IMR-90 (cell line): ENCODE results near the gene PIEZO2. TPM values are rescaled to one million over a fixed set of nuclear protein-coding genes. Genes with fewer than 3 reads are reported as not detected.

Experiments
- ATAC-seq: fragments of 200-7000 bp; cut with Tn5 transposase; 2 replicates; pipeline ENCODE4 v1.9.1; 2020; ENCODE audit warnings: low read depth, mild to moderate bottlenecking, moderate library complexity
- BruUV-seq: library from RNA; stranded (reverse); fragments of 400-500 nt; replicated peaks from 2 replicates; lab custom pipeline; 2021; lab: Mats Ljungman, UMichigan
- CTCF ChIA-PET: fragments of 300-600 bp; formaldehyde crosslinking; extraction: SDS; loops from one replicate; lab custom pipeline; 2021; ENCODE audit warnings: antibody characterized with exemption; lab: Yijun Ruan, JAX
- POLR2A ChIA-PET: fragments of 300-600 bp; sonication (Branson Sonifier 250); formaldehyde crosslinking; loops from one replicate; lab custom pipeline; 2022; ENCODE audit warnings: antibody characterized with exemption; ENCODE audit not compliant: unreplicated experiment; lab: Charles Lee
- DNase-seq: peaks from one replicate; pipeline ENCODE4 v3.0.0; 2013
- H2AFZ ChIP-seq: replicated peaks from 2 replicates; pipeline ENCODE3; 2013; ENCODE audit warnings: low read length, mild to moderate bottlenecking; ENCODE audit not compliant: poor library complexity
- H2AK5ac ChIP-seq: 2 replicates; pipeline ENCODE4 v1.6.1; 2013; ENCODE audit warnings: low read depth, low read length, inconsistent platforms
- H2AK9ac ChIP-seq: replicated peaks from 2 replicates; pipeline ENCODE3; 2013; ENCODE audit warnings: mild to moderate bottlenecking, low read depth, low read length, moderate library complexity; ENCODE audit not compliant: poor library complexity
- H2BK120ac ChIP-seq: 2 replicates; pipeline ENCODE4 v1.6.1; 2013; ENCODE audit warnings: low read depth, low read length, inconsistent platforms
- H2BK15ac ChIP-seq: 3 replicates; pipeline ENCODE4 v1.6.1; 2013; ENCODE audit warnings: low read depth, low read length, inconsistent platforms
- H2BK20ac ChIP-seq: 2 replicates; pipeline ENCODE4 v1.6.1; 2013; ENCODE audit warnings: low read depth, mild to moderate bottlenecking, inconsistent platforms, low read length, moderate library complexity
- H2BK5ac ChIP-seq: 2 replicates; pipeline ENCODE4 v1.6.1; 2013; ENCODE audit warnings: mild to moderate bottlenecking, low read depth, low read length, inconsistent platforms; ENCODE audit not compliant: poor library complexity, severe bottlenecking
- H3K14ac ChIP-seq: replicated peaks from 2 replicates; pipeline ENCODE4 v1.6.1; 2013; ENCODE audit warnings: low read depth, low read length, inconsistent platforms
- H3K18ac ChIP-seq: 2 replicates; pipeline ENCODE4 v1.6.1; 2013; ENCODE audit warnings: low read depth, low read length, control low read depth
- H3K23ac ChIP-seq: 2 replicates; pipeline ENCODE4 v1.6.1; 2013; ENCODE audit warnings: low read depth, low read length, inconsistent platforms
- H3K27ac ChIP-seq: 2 replicates; pipeline ENCODE4 v1.5.1; 2013; ENCODE audit warnings: mild to moderate bottlenecking, control low read depth, low read length; ENCODE audit not compliant: insufficient read depth
- H3K27me3 ChIP-seq: 2 replicates; pipeline ENCODE4 v1.6.1; 2013; ENCODE audit warnings: low read length; ENCODE audit not compliant: control insufficient read depth, insufficient read depth
- H3K36me3 ChIP-seq: 2 replicates; pipeline ENCODE4 v1.6.1; 2013; ENCODE audit warnings: low read length, mixed read lengths; ENCODE audit not compliant: control insufficient read depth, insufficient read depth
- H3K4ac ChIP-seq: 2 replicates; pipeline ENCODE4 v1.6.1; 2013; ENCODE audit warnings: low read depth, low read length, inconsistent platforms
- H3K4me1 ChIP-seq: 2 replicates; pipeline ENCODE4 v1.6.1; 2013; ENCODE audit warnings: low read length, mixed read lengths; ENCODE audit not compliant: control insufficient read depth, insufficient read depth
- H3K4me2 ChIP-seq: 2 replicates; pipeline ENCODE4 v1.6.1; 2013; ENCODE audit warnings: low read depth, mild to moderate bottlenecking, control low read depth, low read length, moderate library complexity
- H3K4me3 ChIP-seq: 2 replicates; pipeline ENCODE4 v1.5.1; 2013; ENCODE audit warnings: low read depth, mild to moderate bottlenecking, control low read depth, low read length, moderate library complexity; ENCODE audit not compliant: insufficient read depth
- H3K56ac ChIP-seq: 2 replicates; pipeline ENCODE4 v1.6.1; 2013; ENCODE audit warnings: low read length, inconsistent platforms; ENCODE audit not compliant: insufficient read depth; ENCODE audit errors: extremely low read depth
- H3K79me1 ChIP-seq, 2 experiments: 2 replicates each; pipeline ENCODE4 v1.6.1; 2013; ENCODE audit warnings: low read length in 2 of 2, inconsistent platforms in 1 of 2, low read depth in 1 of 2
- H3K9ac ChIP-seq: 2 replicates; pipeline ENCODE4 v1.6.1; 2013; ENCODE audit warnings: low read depth, low read length, control low read depth
- H3K9me1 ChIP-seq: 2 replicates; pipeline ENCODE4 v1.6.1; 2013; ENCODE audit warnings: low read length, inconsistent platforms; ENCODE audit not compliant: insufficient read depth
- H3K9me3 ChIP-seq: 2 replicates; pipeline ENCODE4 v1.6.1; 2013; ENCODE audit warnings: low read length; ENCODE audit not compliant: control insufficient read depth, insufficient read depth
- H4K20me1 ChIP-seq: 2 replicates; pipeline ENCODE4 v1.6.1; 2013; ENCODE audit warnings: low read length, inconsistent platforms; ENCODE audit not compliant: insufficient read depth
- H4K5ac ChIP-seq: 2 replicates; pipeline ENCODE4 v1.6.1; 2013; ENCODE audit warnings: mild to moderate bottlenecking, low read depth, low read length, control low read depth
- H4K8ac ChIP-seq, 2 experiments: 2 replicates each; pipeline ENCODE4 v1.6.1; 2013; ENCODE audit warnings: low read depth in 2 of 2, low read length in 2 of 2, control low read depth in 1 of 2, inconsistent platforms in 1 of 2
- H4K91ac ChIP-seq: 2 replicates; pipeline ENCODE4 v1.6.1; 2013; ENCODE audit warnings: low read depth, low read length, inconsistent platforms; ENCODE audit not compliant: insufficient read depth
- CTCF ChIP-seq: conservative IDR thresholded peaks from 2 replicates; pipeline ENCODE4 v1.5.1; 2012; ENCODE audit warnings: mild to moderate bottlenecking, low read depth, low read length, improper control_type of control experiment
- MAFK ChIP-seq: IDR thresholded peaks from 2 replicates; pipeline ENCODE4 v1.6.1; 2012; ENCODE audit warnings: low read depth, low read length, improper control_type of control experiment
- MAZ ChIP-seq: IDR thresholded peaks from 2 replicates; pipeline ENCODE4 v1.6.1; 2012; ENCODE audit warnings: low read depth, mild to moderate bottlenecking, low read length, improper control_type of control experiment, moderate library complexity, borderline replicate concordance
- POLR2A ChIP-seq: IDR thresholded peaks from 2 replicates; pipeline ENCODE4 v1.6.1; 2012; ENCODE audit warnings: mild to moderate bottlenecking, low read depth, low read length
- RAD21 ChIP-seq: IDR thresholded peaks from 2 replicates; pipeline ENCODE4 v1.6.1; 2012; ENCODE audit warnings: low read length, improper control_type of control experiment
- RCOR1 ChIP-seq: IDR thresholded peaks from 2 replicates; pipeline ENCODE4 v1.6.1; 2012; ENCODE audit warnings: mild to moderate bottlenecking, low read length, improper control_type of control experiment; ENCODE audit not compliant: insufficient replicate concordance
- RFX5 ChIP-seq: IDR thresholded peaks from 2 replicates; pipeline ENCODE4 v1.8.0; 2012; ENCODE audit warnings: low read depth, mild to moderate bottlenecking, low read length, moderate library complexity
- WGBS, 2 experiments: methylation state at CpG; one replicate each; pipeline versions ENCODE4 v1.1.5 to v1.1.7; 2013; ENCODE audit warnings: missing lambda C conversion rate in 2 of 2; ENCODE audit not compliant: insufficient read length in 1 of 2; ENCODE audit errors: extremely low coverage in 2 of 2; 5-methylcytosine and 5-hydroxymethylcytosine counted together
- dilution Hi-C: fragments of 300-500 bp; cut with HindIII; formaldehyde crosslinking; loops from one replicate; pipeline ENCODE4 v1.14.3; 2018; ENCODE audit warnings: low sequenced_read_pairs; ENCODE audit not compliant: unreplicated experiment
- in situ Hi-C: fragments of 300-500 bp; cut with MboI; formaldehyde crosslinking; loops from 3 replicates; pipeline ENCODE4 v1.14.3; 2019; ENCODE audit warnings: low sequenced_read_pairs, inconsistent platforms, mixed read lengths
- intact Hi-C: fragments of 100-400 bp; cut with micrococcal nuclease; formaldehyde crosslinking; loops from 2 replicates; pipeline ENCODE4 v1.10.0; 2022
- polyA plus RNA-seq, 3 experiments: library from polyadenylated mRNA; depleted of rRNA; stranded (reverse); fragments of >200 nt; gene quantifications; 2 replicates each; pipeline ENCODE4 v1.2.3, GENCODE V29; 2012; ENCODE audit warnings: low replicate concordance in 1 of 3
- total RNA-seq: library from RNA; depleted of rRNA; stranded (reverse); fragments of >200 nt; gene quantifications from 2 replicates; pipeline ENCODE4 v1.2.3, GENCODE V29; 2012

PIEZO2 gene
- total and polyA plus RNA-seq, 2 of the 4 experiments (the other 2 are of a cell fraction) = 2.4 to 4.1 TPM

- Histone ChIP-seq H3K18ac (no peak overlapping the region), H3K9ac (no peak overlapping the region), H3K4me1 (peaks cover 2% of the 10 kb centered on the region; the same call in 1 of the 2 replicates), H2BK5ac (no peak overlapping the region), H3K9me3 (no peaks in the 10 kb centered on the region), H4K91ac (no peak overlapping the region), H2AFZ (no peak overlapping the region), H3K79me1 (peaks cover 2 to 5% of the 10 kb centered on the region in 2 experiments; a peak in 1 of 4 replicates), H3K14ac (no peak overlapping the region), H3K23ac (no peak overlapping the region), H3K36me3 (no peaks in the 10 kb centered on the region), H2BK120ac (no peak overlapping the region), H3K4ac (no peak overlapping the region), H3K4me2 (no peak overlapping the region), H3K4me3 (no peak overlapping the region), H2BK20ac (no peak overlapping the region), H2AK5ac (no peak overlapping the region), H3K56ac (no peak overlapping the region), H2AK9ac (no peak overlapping the region), H3K27ac (no peak overlapping the region), H3K27me3 (no peaks in the 10 kb centered on the region), H4K20me1 (no peaks in the 10 kb centered on the region), H4K5ac (no peak overlapping the region), H4K8ac (no peak overlapping the region), H3K9me1 (no peaks in the 10 kb centered on the region), H2BK15ac (no peak overlapping the region)
- ATAC-seq = no peak
- dilution Hi-C loops = no loop called here
- no TSS peak for BruUV-seq
- in situ Hi-C loops = no loop called here
- intact Hi-C loops = no loop called here
- 75% methylated on average over 2 of the region's 5 CpGs; no CpG with 5 or more reads in 1 of the 2 experiments for WGBS, 2 experiments
- no peak for DNase-seq
- ChIA-PET CTCF (no interaction called here), POLR2A (no interaction called here)
- TF ChIP-seq CTCF = no peak
- no peak for TF ChIP-seq RFX5
- TF ChIP-seq RCOR1 = no peak
- TF ChIP-seq POLR2A = no peak
- no peak for TF ChIP-seq MAZ
- TF ChIP-seq MAFK = no peak
- no peak for TF ChIP-seq RAD21
These were observed 54.2 kb downstream of the PIEZO2 start for GRCh38 chr18:11095211-11095610.
